ENCODE results near the gene GIT2.
"Not testable (repeated sequence)": the region's sequence is repeated elsewhere in the genome, so short reads cannot be mapped to it uniquely, and the experiment has no call there.

The GIT2 gene

DNA sequence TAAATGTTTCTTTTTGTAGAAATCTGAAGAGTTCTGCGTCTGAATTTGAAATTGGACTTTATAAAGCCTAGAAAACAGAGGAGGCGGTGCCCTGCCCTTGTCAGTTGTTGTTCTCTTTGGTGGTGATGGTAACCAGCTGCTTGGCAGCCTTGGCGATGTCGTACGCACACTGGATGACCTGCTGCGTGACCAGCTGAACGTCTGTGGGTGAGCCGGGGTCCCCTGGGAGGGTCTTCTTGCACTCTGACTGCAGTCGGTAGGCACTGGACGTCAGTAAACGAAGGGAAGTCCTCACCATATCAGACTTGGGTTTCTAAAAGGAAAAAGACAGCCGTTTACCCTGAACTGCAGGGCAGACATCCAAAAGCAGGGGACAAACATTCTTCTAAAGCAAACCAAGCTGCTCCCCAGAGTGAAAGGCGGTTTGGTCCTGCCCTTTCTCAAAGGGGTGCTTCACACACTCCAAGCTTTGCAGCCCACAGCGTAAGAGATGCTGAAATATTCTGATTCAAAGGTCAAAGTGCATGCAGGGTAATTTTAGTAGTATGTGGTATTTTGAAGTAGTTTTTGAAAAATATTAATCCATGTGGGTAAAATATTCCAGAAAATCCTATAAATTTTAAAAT lies 63.2 kb downstream of the GIT2 start:
- TF ChIP-seq, protein P1, sequence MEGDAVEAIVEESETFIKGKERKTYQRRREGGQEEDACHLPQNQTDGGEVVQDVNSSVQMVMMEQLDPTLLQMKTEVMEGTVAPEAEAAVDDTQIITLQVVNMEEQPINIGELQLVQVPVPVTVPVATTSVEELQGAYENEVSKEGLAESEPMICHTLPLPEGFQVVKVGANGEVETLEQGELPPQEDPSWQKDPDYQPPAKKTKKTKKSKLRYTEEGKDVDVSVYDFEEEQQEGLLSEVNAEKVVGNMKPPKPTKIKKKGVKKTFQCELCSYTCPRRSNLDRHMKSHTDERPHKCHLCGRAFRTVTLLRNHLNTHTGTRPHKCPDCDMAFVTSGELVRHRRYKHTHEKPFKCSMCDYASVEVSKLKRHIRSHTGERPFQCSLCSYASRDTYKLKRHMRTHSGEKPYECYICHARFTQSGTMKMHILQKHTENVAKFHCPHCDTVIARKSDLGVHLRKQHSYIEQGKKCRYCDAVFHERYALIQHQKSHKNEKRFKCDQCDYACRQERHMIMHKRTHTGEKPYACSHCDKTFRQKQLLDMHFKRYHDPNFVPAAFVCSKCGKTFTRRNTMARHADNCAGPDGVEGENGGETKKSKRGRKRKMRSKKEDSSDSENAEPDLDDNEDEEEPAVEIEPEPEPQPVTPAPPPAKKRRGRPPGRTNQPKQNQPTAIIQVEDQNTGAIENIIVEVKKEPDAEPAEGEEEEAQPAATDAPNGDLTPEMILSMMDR (conservative IDR thresholded peaks at IDR 0.05) = no peak
- H3K27ac ChIP-seq = no peak overlapping the region

DNA sequence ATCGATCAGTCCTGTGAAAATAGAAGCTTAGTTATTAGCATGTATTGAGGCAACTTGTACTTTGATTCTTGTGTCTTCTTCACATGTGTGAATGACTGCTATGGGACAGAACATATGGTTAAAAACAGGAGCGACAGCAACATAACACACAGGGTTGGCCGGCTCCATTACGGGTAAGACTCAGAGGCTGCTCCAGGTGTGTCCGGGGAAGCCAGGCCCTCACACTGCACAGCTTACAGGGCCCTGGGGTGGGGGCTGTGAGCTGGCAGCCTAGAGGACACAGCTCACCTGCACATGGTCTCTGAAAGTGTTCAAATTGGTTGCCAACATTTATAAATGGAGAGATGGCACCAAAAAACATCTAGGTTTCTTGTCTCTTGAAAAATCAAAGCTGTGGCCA lies 65.0 kb downstream of the GIT2 start:
- TF ChIP-seq, protein P1 (conservative IDR thresholded peaks at IDR 0.05) = no peak
- H3K27ac ChIP-seq = no peak overlapping the region

DNA sequence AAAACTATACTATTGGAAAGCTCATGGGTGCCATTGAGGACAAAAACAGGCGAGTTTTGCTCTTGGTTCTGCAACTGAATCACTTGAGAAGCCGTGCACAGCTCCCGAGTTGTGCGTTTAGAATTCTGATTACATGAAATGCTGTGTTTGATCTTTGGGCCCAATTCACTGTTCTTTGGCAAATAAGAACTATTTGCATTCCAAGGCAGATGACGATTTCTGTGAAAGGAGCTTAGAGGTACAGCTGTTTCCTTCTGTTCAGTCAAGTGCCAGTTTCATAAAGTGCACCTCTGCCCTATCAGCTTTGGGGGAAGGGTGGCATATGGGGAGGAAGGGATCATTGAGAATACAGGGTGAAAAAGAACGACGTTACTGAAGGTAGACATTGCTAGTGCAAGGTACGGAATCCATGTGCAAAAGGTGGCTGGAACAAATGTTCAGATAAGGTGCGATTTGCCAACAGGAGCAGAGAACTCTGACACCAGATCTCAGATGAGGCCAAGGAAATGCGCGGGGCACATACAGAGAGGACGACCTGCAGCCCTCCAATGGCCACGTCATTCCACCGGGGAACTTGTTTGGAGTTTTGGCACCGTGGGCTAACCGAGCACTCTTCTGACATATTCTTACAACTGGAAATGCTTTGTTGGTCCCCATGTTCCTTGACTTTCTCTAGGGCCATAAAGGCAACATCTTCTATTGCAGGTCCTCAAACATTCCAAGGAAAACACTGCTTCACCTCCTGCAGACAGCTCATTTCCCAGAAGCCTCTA lies 66.0 kb downstream of the GIT2 start:
- TF ChIP-seq, protein P1 (conservative IDR thresholded peaks at IDR 0.05) = no peak
- no peak overlapping the region for H3K27ac ChIP-seq

DNA sequence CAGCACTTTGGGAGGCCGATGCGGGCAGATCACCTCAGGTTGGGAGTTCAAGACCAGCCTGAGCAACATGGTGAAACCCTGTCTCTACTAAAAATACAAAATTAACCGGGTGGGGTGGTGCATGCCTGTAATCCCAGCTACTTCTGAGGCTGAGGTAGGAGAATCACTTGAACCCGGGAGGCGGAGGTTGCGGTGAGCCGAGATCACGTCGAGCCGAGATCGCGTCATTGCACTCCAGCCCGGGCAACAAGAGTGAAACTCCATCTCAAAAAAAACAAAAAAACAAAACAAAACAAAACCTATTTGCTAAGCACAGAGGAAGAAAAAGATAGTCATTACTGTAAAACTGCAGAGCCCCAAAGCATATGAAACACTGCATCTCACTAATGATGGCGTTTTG lies 66.8 kb downstream of the GIT2 start:
- H3K27ac ChIP-seq = not testable (repeated sequence)

DNA sequence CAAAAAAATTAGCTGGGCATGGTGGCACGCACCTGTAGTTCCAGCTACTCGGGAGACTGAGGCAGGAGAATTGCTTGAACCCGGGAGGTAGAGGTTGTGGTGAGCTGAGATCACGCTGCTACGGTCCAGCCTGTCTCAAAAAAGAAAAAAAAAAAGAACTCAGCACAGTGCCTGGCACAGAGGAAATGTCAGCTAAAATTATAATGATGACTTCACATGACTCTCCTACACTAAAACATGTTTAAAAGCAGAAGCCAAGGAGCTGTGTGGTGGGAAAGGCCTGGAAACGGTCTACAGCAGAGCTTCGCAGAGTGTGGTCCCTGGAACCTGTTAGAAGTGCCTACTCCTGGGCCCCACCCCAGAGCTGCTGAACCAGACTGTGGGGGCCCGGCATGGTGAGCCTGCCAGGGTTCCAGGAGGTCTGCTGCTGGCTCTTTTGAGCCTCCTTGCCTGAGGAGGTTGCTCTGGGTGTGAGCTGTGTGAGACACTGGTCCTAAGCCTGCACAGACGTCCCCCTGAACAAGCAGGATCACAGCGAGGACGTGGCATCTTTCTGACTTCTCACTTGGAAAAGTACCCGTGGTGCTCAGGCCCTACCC lies 68.0 kb downstream of the GIT2 start:
- TF ChIP-seq, protein P1 (conservative IDR thresholded peaks at IDR 0.05) = no peak
- H3K27ac ChIP-seq = no peak overlapping the region

DNA sequence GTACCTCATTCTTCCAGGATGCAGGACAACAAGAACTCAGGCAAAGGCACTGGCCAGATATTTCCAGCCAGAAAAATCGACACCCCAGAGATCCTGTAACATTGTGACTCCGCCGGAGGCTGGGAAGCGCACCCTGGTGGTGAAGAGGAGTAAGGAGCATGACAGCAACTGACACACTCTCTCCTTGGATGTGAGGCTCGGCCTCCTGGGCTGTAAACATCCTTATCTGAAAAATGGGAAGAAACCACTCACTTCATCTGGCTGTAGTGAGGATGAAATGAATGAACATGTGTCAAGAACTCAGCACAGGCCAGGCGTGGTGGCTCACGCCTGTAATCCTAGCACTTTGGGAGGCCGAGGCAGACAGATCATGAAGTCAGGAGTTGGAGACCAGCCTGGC lies 68.5 kb downstream of the GIT2 start:
- H3K27ac ChIP-seq = no peak overlapping the region
- TF ChIP-seq, protein P1 (conservative IDR thresholded peaks at IDR 0.05) = peak; percentile 90

DNA sequence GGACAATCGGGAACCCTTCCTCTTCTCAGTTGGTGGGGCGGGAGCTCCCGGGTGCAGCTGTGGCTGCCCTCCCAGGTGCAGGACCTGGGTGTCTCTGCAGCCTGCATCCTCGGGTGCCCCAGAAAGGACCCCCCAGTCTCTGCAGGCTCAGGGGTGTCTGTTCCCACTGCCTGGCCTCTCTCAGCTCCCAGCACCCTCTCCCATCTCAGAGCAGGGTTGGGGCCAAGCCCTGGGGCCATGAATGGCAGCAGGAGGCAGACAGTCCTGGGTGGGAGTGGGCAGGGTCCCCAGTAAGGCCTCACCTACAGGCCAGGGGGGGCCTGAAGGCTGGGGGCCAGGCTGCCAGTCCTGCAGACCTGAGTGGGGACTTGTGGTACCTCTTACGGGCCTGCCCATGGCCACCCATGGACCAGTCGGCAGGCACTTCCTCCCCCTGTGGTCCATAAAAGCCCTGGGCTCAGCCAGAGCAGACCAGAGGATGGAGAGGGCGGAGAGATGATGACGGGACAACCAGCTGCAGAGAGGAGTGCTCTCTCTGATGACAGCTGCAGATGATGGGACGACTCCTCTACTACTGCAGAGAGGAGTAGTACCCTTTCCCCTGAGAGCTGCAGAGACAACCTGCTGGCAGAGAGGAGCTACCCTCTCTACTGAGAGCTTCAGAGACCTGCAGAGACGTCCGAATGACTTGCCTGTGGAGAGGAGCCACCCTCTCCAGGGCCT lies 69.5 kb downstream of the GIT2 start:
- TF ChIP-seq, protein P1 (conservative IDR thresholded peaks at IDR 0.05) = no peak
- no peak overlapping the region for H3K27ac ChIP-seq
